NCI-H2081 treated with DMSO at 0.1 percent for 48 hours (cell line): ENCODE measurements around the gene ICAM2.
"Not testable (repeated sequence)": the region's sequence is repeated elsewhere in the genome, so short reads cannot be mapped to it uniquely, and the experiment has no call there.

Source experiments
- DNase-seq: peaks from one replicate; lab custom pipeline; 2025; lab: John Stamatoyannopoulos, UW

ICAM2 gene

DNA sequence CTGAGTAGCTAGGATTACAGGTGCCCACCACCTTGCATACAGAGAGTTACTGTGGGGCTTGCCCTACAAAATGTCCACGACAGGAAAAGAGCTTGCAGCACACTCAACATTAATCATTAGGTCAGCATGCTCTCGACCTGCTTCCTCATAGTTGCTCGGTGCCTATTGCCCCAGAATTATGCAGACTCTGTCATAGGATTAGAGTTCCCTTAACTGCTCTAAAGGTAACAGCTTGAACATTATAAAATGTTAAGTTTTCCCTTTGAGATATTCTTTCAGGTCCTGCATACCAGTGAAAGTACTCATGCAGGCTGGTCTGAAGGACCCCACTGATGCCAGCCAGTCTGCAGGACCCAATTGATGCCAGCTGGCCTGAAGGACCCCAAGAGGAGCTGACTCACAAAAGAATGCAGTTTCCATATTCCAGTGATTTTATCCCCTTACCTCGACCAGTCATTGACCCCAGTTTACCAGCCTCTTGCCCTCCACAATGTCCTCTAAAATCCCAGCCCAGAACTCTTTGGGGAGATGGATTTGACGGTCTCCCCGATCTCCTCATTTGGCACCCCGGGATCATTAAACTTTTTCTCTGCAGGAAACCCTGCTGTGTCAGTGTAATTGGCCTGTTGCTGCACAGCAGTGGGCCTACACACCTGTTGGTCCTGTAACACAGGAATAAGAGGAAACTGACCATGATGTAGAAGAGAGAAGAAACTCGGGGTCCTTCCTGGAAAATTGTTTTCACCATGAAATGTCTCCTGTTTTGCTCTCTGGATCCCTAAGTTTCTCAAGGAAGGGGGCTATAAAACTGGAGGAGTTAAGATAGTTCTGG lies 10.6 kb downstream of the ICAM2 start:
- no peak for DNase-seq

DNA sequence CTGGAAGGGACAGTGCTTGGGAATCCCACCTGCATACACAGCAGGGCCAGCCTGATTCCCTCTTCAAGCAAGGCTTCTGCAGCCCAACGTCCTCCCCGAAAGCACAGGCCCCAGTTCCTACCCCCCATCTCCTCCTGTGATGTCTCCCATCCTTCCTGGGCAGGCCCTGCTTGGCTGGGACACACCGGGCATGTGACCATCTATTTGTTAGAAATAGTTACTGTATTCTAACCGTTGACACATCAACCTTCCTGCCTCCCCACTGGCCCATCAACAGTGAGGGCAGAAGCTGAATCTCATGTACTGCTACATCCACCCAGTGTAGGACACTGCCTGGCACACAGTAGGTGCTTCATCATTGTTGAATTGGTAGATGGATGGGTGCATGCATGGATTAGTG lies 11.6 kb downstream of the ICAM2 start:
- DNase-seq = no peak

DNA sequence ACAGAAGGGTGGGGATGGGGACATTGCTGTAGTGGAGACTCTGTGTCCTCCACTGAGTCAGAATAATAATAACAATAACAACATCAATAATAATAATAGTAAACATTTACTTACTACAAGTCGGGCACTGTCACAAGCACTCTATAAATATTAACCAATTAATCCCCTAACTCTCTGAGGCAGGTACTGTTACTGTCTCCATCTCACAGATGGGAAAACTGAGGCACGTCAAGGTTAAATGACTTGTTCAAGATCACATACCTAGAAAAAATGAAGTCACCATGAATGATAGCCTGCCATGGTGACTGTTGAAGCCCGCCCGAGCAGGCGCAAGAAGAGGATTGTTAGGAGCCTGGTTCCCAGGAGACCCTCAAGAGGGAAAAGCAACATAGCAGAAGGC lies 12.1 kb downstream of the ICAM2 start:
- no peak for DNase-seq

DNA sequence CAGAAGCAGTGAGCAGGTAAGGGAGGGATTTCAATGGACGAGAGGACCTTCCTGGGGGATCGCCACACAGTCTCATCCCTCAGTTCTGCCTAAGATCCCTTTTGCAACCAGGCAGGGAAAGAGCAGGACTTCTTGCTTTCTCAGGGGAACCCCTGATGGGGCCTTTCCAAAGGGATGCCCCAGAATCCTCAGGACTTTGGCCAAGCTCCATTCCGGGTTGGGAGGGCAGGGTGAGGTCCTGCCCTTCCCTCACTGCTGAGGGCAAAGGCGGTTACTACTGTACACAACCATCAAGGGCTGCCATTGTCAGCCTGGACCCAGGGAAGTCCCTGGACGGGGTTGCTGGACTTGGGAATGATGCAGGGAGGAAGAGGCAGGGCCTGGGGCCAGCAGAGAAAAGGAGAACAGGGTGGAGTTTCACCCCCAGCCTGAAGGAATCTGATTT lies 12.6 kb downstream of the ICAM2 start:
- no peak for DNase-seq

DNA sequence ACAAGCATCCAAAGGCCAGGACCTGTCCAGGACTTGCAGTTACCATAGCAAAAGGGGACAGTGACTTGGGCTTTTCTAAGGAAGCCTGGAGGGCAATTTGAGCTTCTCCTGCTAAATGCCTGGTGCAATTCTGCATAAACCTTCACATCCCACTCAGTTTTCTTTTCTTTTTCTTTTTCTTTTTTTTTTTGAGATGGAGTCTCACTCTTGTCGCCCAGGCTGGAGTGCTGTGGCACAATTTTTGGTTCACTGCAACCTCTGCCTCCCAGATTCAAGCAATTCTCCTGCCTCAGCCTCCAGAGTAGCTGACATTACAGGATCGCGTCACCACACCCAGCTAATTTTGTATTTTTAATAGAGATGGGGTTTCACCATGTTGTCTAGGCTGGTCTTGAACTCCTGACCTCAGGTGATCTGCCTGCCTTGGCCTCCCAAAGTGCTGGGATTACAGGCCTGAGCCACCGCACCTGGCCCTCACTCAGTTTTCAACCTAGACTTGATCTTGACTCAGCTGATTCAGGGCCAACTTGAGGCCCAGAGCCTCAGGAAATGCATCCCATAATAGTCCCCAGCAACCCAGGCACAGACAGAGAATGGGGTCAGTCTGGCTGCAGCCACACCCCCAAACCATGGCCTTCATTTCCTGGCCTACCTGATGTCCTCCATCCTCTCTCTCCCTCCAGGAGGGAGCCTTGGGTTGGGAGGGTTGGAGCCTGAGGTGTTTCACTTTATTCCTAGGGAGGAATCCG lies 13.2 kb downstream of the ICAM2 start:
- DNase-seq = not testable (repeated sequence)

DNA sequence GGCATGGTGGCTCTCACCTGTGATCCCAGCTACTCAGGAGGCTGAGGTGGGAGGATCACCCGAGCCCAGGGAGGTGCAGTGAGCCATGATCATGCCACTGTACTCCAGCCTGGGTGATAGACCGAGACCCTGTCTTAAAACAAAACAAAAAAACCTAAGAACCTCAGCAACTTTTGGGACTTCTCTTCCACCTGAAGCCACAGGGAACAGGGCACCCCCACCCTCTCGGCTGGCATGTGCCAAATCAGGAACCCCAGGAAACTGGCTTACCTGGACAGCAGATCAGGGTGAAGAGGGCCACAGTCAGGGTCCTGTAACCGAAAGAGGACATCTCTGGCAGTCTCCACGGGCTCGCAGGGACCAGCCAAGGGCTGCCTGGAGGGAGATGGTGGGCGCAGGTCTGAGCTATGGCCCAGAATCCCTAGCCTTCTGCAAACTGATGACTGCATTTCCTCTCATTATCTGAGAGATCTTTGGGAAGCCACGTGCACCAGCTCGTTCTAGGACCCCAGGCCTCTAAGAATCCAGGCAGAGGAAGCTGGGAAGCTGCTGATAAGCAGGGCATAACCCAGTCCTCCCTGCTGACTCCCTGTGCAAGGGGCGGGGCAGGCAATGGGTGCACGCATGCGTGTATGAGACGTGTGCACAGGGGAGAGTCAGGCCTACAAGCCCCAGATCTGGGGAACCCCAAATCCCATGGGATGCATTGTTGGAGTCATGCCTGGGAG lies 13.9 kb downstream of the ICAM2 start:
- no peak for DNase-seq

DNA sequence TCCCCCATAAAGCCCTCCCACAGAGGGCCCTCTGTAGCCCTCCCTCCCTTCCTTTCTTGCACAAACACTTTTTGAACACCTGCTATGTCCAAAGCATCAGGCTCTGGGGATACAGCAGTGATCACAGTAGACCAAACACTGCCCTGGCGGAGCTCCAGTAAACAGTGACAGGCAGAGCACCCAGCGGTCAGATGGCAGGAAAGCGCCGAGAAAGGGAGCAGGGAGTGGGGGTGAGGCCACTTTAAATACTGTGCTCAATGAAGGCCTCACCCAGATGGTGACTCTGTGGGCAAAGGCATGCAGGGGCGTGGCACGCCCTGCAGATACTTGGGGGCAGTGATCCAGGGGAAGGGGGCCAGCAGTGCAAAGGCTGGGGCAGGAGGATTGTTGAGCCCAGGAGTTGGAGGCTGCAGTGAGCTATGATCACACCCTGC lies 14.7 kb downstream of the ICAM2 start:
- peak; percentile 76 for DNase-seq

DNA sequence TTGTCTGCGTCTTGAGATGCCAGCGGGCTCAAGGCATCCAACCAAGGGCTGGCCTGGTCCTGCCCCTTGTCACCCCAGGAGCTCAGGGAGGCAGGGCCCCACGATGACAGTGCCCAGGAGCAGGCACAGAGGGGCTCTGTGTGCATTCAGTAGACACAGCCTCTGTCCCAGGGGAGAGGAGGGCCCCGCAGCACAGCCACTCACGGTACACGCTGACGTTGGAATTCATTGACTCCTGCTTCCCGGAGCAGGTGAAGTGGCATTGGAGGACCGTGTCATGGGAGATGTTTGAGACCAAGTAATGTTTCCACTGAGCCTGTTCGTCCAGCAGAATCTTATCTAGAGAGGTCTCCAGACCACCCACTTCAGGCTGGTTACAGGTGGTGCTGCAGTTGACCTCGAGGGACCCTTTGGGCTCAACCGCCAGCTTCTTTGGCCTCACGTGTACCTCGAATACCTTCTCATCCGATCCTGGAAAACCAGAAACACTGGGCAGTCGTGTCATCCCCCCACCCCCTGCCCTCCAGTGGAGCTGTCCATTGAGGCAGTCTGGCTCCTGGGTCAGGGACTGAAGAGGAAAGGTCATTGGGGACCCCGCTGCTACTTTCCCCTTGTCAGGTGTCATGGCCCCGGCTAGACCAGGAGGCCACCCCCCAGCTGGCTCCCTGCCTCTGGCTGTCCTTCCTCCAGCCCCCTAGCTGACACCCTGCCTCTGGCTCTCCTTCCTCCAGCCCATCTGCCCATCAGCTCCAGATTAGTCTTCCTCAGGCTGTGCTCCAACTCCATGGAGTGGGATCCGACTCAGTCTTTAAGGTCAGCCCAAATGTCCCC lies 15.3 kb downstream of the ICAM2 start:
- no peak for DNase-seq

DNA sequence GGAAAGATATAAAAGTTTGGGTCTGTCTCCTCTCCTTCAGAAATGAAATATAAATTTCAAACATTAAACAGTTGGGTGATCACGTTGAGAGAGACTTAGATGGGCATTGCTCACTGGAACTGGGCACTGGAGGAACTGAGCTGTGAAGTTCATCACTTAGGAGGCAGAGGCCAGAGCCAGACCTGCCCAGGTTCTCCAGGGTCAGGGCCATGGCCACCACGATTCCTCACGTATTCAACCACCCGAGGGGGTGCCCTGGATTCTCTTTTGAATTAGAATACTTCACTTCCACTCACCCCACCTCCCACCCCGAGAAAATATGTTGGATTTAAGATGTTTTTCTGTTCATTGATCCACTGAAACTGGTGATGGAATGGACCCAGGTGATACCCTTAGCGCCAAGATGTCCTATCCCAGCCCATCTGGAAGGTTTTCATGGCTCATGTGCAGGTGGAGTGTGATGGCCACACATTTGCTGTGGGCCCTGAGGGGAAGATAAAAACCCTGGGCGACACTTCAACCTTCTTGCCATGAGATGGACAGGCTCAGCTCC lies 16.1 kb downstream of the ICAM2 start:
- no peak for DNase-seq

DNA sequence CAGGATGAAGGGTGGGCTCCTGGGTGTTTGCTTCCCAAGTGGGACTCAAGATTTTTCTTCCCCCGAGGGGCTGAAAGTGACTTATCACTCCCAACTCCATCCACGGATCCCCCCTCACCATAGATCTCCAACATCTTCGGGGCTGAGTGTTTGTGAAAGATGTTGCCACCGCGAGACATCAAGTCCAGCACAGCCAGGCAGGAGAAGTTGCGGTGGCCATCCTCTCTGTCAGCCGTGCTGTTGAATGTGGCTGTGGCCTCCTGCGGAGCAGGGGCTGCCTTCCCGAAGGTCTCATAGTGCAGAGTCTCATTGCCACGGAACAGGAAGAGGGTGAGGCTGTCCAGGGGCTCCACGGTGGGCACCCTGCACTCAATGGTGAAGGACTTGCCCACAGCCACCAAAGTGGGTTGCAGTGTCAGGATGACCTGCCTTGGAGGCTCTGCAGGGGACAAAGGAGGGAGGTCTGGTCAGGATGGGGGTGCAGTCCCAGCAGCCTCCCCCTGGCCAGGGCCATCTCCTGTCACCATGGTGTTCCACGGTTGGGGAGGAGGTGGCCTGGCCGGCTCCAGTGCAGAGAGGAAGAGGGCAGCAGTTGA lies 16.8 kb downstream of the ICAM2 start:
- no peak for DNase-seq

DNA sequence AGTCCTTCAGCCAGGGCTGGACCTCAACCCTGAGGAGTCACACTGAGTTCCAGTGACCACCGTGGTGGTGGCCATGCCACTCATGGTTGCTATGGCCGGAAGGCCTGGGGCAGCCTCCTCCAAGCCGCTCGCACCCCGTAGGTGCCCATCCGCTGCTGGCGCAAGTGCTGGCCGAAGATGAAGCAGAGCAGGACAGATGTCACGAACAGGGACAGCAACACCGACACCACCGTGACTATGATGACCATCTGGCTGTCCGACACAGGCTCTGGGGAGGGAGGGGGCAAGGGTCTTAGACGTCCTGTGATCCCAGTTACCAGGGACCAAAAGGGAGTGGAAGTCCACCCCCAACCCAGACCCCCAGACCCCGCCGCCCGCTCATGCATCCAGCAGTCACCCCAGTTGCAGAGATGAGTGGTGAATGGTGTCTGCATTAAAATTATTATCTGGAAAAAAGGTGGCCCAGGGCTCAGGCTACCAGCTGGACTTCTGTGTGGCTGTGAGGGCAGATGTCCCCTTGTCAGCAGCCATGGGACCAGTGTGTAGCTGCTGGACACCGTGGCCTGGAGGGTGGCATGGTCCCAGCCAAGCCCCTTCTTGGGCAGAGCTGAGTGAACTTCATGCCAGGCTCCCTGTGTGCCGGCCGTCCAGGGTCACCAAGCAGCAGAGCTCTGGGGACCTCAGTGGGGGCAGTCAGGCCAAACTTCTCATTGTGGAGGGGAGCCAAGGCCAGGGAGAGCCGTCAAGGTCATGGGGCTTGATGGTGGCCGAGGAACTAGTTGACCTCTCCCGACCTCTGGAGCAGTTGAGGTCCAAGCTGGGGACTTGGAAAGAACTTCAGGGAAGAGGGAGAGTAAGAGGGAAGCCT lies 17.5 kb downstream of the ICAM2 start:
- DNase-seq = no peak

DNA sequence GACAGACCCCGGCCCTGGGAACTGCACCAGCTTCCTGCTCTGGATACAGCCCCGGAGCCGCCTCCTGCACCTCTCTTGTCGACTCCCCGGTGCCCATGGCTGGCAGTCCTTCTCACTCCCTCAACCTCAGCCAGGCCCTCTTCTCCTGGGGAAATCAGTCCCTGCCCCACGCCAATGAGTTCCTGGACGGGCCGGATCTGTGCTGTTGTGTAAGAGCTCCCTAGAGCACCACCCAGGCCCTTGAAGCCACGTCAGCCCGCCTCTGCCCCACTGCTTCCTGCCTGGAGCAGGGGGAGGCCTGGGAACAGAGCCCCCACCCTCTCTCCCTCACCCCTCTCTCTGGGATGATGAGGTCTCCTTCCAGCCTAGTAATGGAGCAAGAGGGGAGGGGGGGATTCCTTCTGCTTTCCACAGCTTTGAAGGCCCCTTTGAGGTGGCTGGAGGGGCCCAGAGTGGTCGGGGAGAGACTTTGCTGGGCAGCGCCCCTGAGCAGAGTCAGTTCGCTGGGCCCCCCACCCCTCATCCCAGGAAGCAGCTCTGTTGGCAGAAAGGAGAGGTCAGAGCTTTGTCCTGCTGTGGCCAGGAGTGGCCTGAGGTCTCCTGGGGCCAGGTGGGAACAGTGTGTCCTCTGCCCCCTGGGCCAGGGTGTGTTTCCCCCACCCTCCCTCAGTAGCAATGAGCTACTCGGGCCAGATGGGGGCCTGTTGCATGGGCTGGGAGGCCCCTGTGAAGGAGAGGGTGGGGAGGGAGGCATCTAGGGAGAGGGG lies 18.5 kb downstream of the ICAM2 start:
- DNase-seq = no peak

DNA sequence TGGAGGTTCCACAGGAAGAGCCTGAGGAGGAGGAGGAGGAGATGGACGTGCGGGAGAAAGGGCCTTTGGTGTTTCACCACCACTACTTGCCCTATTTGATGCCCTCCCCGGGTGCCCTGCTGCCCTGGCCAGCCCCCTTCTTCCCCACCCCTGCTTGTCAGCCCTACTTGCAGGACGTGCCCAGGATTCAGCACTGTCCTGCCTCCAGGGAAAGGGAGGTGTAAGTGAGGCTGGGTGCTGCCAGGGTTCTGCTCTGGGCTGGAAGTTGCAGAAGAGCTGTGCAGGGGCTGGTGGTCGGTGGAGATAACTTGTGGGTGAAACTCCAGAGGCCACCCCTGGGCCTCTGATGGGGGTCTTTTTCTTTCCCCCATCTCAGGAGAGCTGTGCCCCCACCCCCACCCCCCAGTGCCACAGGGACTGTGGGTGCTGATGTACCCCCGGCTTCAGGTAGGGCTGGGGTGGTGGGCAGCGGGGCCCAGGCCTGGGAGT lies 19.3 kb downstream of the ICAM2 start:
- no peak for DNase-seq

DNA sequence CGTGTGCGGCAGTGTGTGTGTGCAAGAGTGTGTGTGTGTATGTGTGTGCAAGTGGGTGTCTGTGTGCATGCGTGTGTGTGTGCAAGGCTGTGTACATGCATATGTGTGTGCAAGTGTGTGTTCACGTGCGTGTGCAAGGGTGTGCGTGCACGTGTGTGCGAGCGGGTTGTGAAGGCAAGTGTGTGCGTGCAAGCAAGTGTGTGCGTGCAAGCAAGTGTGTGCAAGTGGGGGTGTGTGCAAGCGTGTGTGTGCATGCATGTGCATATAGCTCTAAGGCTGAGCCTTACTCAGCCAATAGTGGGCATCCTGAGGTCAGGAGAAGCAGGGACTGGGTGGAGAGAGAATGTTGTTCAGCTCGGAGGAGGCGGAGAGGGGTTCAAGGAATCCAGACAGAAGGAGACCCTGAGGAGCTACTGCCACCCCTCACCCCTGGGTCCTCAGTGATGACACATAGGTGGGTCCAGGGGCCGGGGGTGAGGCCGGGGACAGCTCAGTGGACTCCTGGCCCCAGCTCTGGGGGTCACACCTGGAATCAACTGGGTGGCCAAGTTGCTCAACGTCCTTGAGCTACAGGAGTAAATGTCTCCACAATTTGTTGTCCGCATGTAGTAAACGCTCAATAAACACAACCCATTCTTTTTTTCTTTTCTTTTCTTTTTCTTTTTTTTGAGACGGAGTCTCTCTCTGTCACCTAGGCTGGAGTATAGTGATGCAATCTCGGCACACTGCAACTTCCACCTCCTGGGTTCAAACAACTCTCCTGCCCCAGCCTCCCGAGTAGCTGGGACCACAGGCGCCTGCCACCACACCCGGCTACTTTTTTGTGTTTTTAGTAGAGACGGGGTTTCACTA lies 20.5 kb downstream of the ICAM2 start:
- no peak for DNase-seq

DNA sequence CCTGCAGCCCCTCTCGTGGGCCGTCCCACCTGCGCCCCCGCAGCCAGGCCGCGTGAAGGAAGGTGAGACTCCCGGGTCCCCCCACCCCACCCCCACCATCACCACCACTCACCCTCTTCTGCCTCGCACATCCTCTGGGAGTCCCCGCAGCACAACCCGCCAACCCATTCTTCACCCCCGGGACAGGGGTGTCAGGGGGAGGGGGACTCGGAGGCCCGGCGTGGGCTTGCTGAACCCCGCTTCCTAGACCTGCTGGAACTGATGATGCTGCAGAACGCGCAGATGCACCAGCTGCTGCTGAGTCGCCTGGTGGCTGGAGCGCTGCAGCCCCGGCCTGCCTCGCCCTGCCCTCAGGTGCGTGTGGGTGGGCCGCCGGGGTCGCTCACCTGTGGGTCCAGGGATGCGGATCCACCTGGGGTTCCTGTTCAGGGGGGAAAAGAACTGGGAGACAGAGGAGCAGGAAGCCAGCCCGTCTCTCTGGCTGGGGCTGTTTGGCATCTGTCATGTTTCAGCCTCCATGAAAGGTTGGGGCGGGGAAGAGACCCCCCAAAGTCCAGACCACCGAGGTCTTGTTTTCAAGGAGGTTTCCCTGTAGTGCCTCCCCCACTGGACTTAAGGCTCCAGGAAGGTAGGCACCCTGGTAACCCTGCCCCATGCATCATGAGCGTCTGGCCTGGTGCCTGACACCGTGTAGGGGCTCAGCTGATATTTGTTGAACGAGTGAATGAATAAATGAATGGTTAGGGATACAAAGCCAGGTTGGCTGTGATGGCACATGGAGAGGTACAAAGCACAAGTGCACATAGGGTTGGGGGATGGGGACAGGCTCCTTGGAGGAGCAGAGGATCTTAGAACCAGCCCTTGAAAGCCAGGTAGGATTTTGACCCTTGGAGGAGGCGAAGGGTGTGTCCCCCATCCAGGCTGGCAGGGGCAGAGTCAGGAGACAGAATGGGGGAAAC lies 21.4 kb downstream of the ICAM2 start:
- DNase-seq = no peak

DNA sequence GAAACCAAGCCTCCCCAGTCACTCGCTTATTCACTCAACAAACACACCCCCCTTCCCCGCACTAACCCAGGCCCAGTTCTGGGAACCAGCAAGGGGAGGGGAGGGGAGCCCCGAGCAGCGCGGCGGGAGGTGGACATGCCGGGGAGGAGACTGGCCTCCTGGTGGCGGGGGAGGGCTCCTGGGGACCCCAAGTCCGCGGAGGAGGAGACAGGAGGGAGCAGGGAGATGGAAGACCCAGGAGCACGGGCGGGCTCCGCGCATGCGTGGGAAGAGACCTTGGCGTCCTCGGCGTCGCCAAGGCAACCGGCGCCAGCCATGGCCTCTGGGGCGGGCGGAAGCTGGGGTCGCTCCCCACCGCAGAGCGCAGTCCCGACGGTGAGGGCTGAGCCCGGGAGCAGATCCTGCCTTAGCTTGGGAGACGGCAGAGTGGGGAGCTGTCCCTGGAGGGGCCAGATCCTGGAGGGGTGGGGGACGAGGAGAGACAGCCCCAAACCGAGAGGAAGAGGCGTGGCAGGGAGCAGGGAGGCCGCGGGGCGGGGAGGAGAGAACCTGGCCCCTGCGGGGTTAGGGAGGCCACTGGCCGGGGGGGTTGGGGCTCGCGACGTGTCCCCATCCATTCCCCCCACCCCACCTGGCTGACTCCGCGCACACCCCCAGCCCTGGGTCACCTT lies 22.2 kb downstream of the ICAM2 start, which contains the start of gene PRR29:
Gene PRR29 (plus strand): TSS at position 302 of the 671 bp plus-strand sequence. CDS start 14 bp downstream, at position 316.
- DNase-seq = no peak
